H9 (cell line): ENCODE results near the gene SH3BGRL3. TPM values are rescaled to one million over a fixed set of nuclear protein-coding genes. Genes with fewer than 3 reads are reported as not detected.

Experiments
- DNase-seq: peaks from one replicate; pipeline ENCODE4 v3.0.0-alpha.2; 2017
- H2AFZ ChIP-seq: one replicate; pipeline ENCODE4 v1.6.1; 2013; ENCODE audit warnings: mild to moderate bottlenecking, low read length, control low read depth, moderate library complexity
- H2AK5ac ChIP-seq: 2 replicates; pipeline ENCODE4 v1.6.1; 2013; ENCODE audit warnings: low read length, control low read depth, mixed read lengths; ENCODE audit not compliant: insufficient read length
- H2BK120ac ChIP-seq: one replicate; pipeline ENCODE4 v1.6.1; 2013; ENCODE audit warnings: low read depth, mild to moderate bottlenecking, low read length, control low read depth, inconsistent platforms; ENCODE audit not compliant: poor library complexity, severe bottlenecking
- H2BK12ac ChIP-seq: 2 replicates; pipeline ENCODE4 v1.6.1; 2013; ENCODE audit warnings: low read length, control low read depth, mixed read lengths, low read depth; ENCODE audit not compliant: insufficient read length
- H2BK15ac ChIP-seq: 2 replicates; pipeline ENCODE4 v1.6.1; 2013; ENCODE audit warnings: low read depth, low read length, control low read depth
- H2BK20ac ChIP-seq: one replicate; pipeline ENCODE4 v1.6.1; 2013; ENCODE audit warnings: low read depth, mild to moderate bottlenecking, low read length, control low read depth, inconsistent platforms; ENCODE audit not compliant: poor library complexity, severe bottlenecking
- H2BK5ac ChIP-seq: 2 replicates; pipeline ENCODE4 v1.6.1; 2013; ENCODE audit warnings: low read length, control low read depth, mixed read lengths; ENCODE audit not compliant: insufficient read length
- H3K14ac ChIP-seq: 2 replicates; pipeline ENCODE4 v1.6.1; 2013; ENCODE audit warnings: low read length, control low read depth; ENCODE audit not compliant: insufficient read depth
- H3K18ac ChIP-seq: 2 replicates; pipeline ENCODE4 v1.6.1; 2013; ENCODE audit warnings: low read depth, mild to moderate bottlenecking, mixed read lengths, low read length, control low read depth; ENCODE audit not compliant: insufficient read length
- H3K23ac ChIP-seq: 2 replicates; pipeline ENCODE4 v1.6.1; 2013; ENCODE audit warnings: low read length, control low read depth, mixed read lengths, low read depth; ENCODE audit not compliant: insufficient read length
- H3K23me2 ChIP-seq: 2 replicates; pipeline ENCODE4 v1.6.1; 2013; ENCODE audit warnings: low read depth, mild to moderate bottlenecking, mixed read lengths, low read length, control low read depth; ENCODE audit not compliant: insufficient read length, poor library complexity, severe bottlenecking
- H3K27ac ChIP-seq: 2 replicates; pipeline ENCODE4 v1.5.1; 2013; ENCODE audit warnings: low read length, control low read depth, mixed read lengths, low read depth; ENCODE audit not compliant: insufficient read length
- H3K27me3 ChIP-seq: 2 replicates; pipeline ENCODE4 v1.6.1; 2013; ENCODE audit warnings: low read length, control low read depth, inconsistent platforms; ENCODE audit not compliant: insufficient read depth
- H3K4ac ChIP-seq: 2 replicates; pipeline ENCODE4 v1.6.1; 2013; ENCODE audit warnings: low read depth, mild to moderate bottlenecking, control low read depth, inconsistent platforms, low read length, moderate library complexity
- H3K4me1 ChIP-seq: 2 replicates; pipeline ENCODE4 v1.6.1; 2013; ENCODE audit warnings: low read length, control low read depth, inconsistent platforms; ENCODE audit not compliant: insufficient read depth
- H3K4me2 ChIP-seq: 2 replicates; pipeline ENCODE4 v1.6.1; 2013; ENCODE audit warnings: low read length, control low read depth, mixed read lengths; ENCODE audit not compliant: insufficient read length, insufficient read depth
- H3K56ac ChIP-seq: 2 replicates; pipeline ENCODE4 v1.6.1; 2013; ENCODE audit warnings: low read depth, mild to moderate bottlenecking, mixed read lengths, low read length, control low read depth; ENCODE audit not compliant: insufficient read length
- H3K79me1 ChIP-seq: 2 replicates; pipeline ENCODE4 v1.6.1; 2013; ENCODE audit warnings: low read depth, mild to moderate bottlenecking, moderate library complexity, low read length, control low read depth, inconsistent platforms; ENCODE audit not compliant: insufficient read depth, poor library complexity, severe bottlenecking
- H3K79me2 ChIP-seq: 2 replicates; pipeline ENCODE4 v1.6.1; 2013; ENCODE audit warnings: low read length, control low read depth, inconsistent platforms; ENCODE audit not compliant: insufficient read depth
- H3K9ac ChIP-seq: 2 replicates; pipeline ENCODE4 v1.6.1; 2013; ENCODE audit warnings: low read length, control low read depth, mixed read lengths; ENCODE audit not compliant: insufficient read length; ENCODE audit errors: extremely low read depth
- H3K9me3 ChIP-seq: one replicate; pipeline ENCODE4 v1.6.1; 2013; ENCODE audit warnings: low read depth, low read length, inconsistent platforms; ENCODE audit not compliant: control insufficient read depth
- H3T11ph ChIP-seq: one replicate; pipeline ENCODE4 v1.6.1; 2013; ENCODE audit warnings: mild to moderate bottlenecking, low read length, control low read depth, inconsistent platforms
- H4K20me1 ChIP-seq: one replicate; pipeline ENCODE4 v1.6.1; 2013; ENCODE audit not compliant: control insufficient read depth, insufficient read length, insufficient read depth
- H4K5ac ChIP-seq: 2 replicates; pipeline ENCODE4 v1.6.1; 2013; ENCODE audit warnings: low read depth, mild to moderate bottlenecking, mixed read lengths, low read length, control low read depth; ENCODE audit not compliant: insufficient read length
- H4K8ac ChIP-seq: replicated peaks from 2 replicates; pipeline ENCODE4 v1.6.1; 2013; ENCODE audit warnings: low read length, control low read depth, mixed read lengths, low read depth; ENCODE audit not compliant: insufficient read length
- H4K91ac ChIP-seq: 2 replicates; pipeline ENCODE4 v1.6.1; 2013; ENCODE audit warnings: low read depth, mild to moderate bottlenecking, moderate library complexity, mixed read lengths, low read length, control low read depth; ENCODE audit not compliant: insufficient read length
- H3K27ac Mint-ChIP-seq, 3 experiments: 2 replicates in 2 of 3; 3 replicates in 1 of 3; pipeline ENCODE4 v1.8.0; 2020 to 2021; ENCODE audit warnings: mixed read lengths in 3 of 3, mild to moderate bottlenecking in 1 of 3, moderate library complexity in 1 of 3
- H3K27me3 Mint-ChIP-seq: 2 replicates; pipeline ENCODE4 v1.8.0; 2021; ENCODE audit warnings: low read depth, mild to moderate bottlenecking, moderate library complexity, mixed read lengths
- H3K36me3 Mint-ChIP-seq, 3 experiments: 2 replicates in 2 of 3; 3 replicates in 1 of 3; pipeline ENCODE4 v1.8.0; 2020 to 2021; ENCODE audit warnings: low read depth in 3 of 3, mixed read lengths in 3 of 3; ENCODE audit not compliant: insufficient read depth in 1 of 3
- H3K4me1 Mint-ChIP-seq, 2 experiments: 2 replicates each; pipeline ENCODE4 v1.8.0; 2020; ENCODE audit warnings: mixed read lengths in 2 of 2
- H3K4me3 Mint-ChIP-seq, 2 experiments: 2 replicates in 1 of 2; 3 replicates in 1 of 2; pipeline ENCODE4 v1.8.0; 2020 to 2021; ENCODE audit warnings: mild to moderate bottlenecking in 2 of 2, mixed read lengths in 2 of 2, moderate library complexity in 1 of 2
- H3K9me3 Mint-ChIP-seq, 2 experiments: 2 replicates in 1 of 2; 3 replicates in 1 of 2; pipeline ENCODE4 v1.8.0; 2020; ENCODE audit warnings: mild to moderate bottlenecking in 2 of 2, mixed read lengths in 2 of 2, moderate library complexity in 1 of 2
- CTCF ChIP-seq: fragments of 200-600 bp; sonication (generic); conservative IDR thresholded peaks from 3 replicates; pipeline ENCODE4 v1.8.0; 2021; ENCODE audit warnings: antibody characterized with exemption, mild to moderate bottlenecking
- WGBS: extraction: QIAGEN DNeasy Blood & Tissue Kit; methylation state at CpG from one replicate; pipeline ENCODE4 v1.1.7; 2013; ENCODE audit warnings: missing lambda C conversion rate, low lambda C conversion rate, mixed read lengths; ENCODE audit not compliant: insufficient read length; ENCODE audit errors: extremely low coverage; 5-methylcytosine and 5-hydroxymethylcytosine counted together
- total RNA-seq: library from RNA; stranded (reverse); gene quantifications from 2 replicates; pipeline ENCODE4 v1.2.1, GENCODE V29; 2021

SH3BGRL3 gene
- total RNA-seq, 1 experiment from 2014 or later, result 86.3 TPM

- no peak within 1 kb of the TSS for H3T11ph ChIP-seq
- H2BK5ac ChIP-seq, result no peak within 1 kb of the TSS
- H3K9ac ChIP-seq, result peak within 1 kb of the TSS; percentile 68
- H4K5ac ChIP-seq, result no peak within 1 kb of the TSS
- H2BK12ac ChIP-seq, result no peak within 1 kb of the TSS
- no peaks in the 10 kb centered on the region for H3K27me3 Mint-ChIP-seq
- no peaks in the 10 kb centered on the region for H3K9me3 Mint-ChIP-seq
- H3K4me1 ChIP-seq, result 0 out of 2 replicates have a peak, but pooled peaks cover 3% of the 10 kb centered on the region
- H3K4me1 Mint-ChIP-seq, result peaks cover 16 to 17% of the 10 kb centered on the region in 2 experiments
- TF ChIP-seq CTCF, result no peak
- no peaks in the 10 kb centered on the region for H3K79me1 ChIP-seq
- H2BK15ac ChIP-seq, result no peak within 1 kb of the TSS
- H3K36me3 Mint-ChIP-seq, result no peaks in the 10 kb centered on the region
- no CpG with 5 or more reads among the region's 51 CpGs for WGBS
- no peak within 1 kb of the TSS for H3K23ac ChIP-seq
- H3K27ac Mint-ChIP-seq, result peak within 1 kb of the TSS; percentile 21 to 98 (median 96); a peak in 6 of 7 replicates
- H3K56ac ChIP-seq, result no peak within 1 kb of the TSS
- H3K79me2 ChIP-seq, result no peaks in the 10 kb centered on the region
- no peak within 1 kb of the TSS for H3K4ac ChIP-seq
- peak within 1 kb of the TSS; percentile 72 for H2AFZ ChIP-seq
- DNase-seq, result peak; percentile 98
- no peak within 1 kb of the TSS for H3K27ac ChIP-seq
- H4K91ac ChIP-seq, result no peak within 1 kb of the TSS
- no peak within 1 kb of the TSS for H3K18ac ChIP-seq
- no peak within 1 kb of the TSS for H2AK5ac ChIP-seq
- H3K4me2 ChIP-seq, result peak within 1 kb of the TSS; percentile 77
- no peak within 1 kb of the TSS for H2BK120ac ChIP-seq
- no peaks in the 10 kb centered on the region for H4K20me1 ChIP-seq
- H3K23me2 ChIP-seq, result peaks cover 3% of the 10 kb centered on the region
- no peaks in the 10 kb centered on the region for H3K9me3 ChIP-seq
- H3K4me3 Mint-ChIP-seq, result peak within 1 kb of the TSS; percentile 98 to 99
- H3K27me3 ChIP-seq, result no peaks in the 10 kb centered on the region
- no peak within 1 kb of the TSS for H3K14ac ChIP-seq
- H2BK20ac ChIP-seq, result no peak within 1 kb of the TSS
- no peak within 1 kb of the TSS for H4K8ac ChIP-seq
Measured at GRCh38 chr1:26306290-26307229, 26.7 kb downstream of the SH3BGRL3 start, which contains the start of gene UBXN11. Gene UBXN11 (minus strand): TSS chr1:26306636. CDS start chr1:26302883, 3,753 bp downstream.
